GM21737 (cell line): ENCODE results near the gene DDX52.
A peak's percentile ranks its signal among the peaks of the same experiment; 100 is the strongest.
"Not testable (repeated sequence)": the region's sequence is repeated elsewhere in the genome, so short reads cannot be mapped to it uniquely, and the experiment has no call there.

Experiments
- ATAC-seq: cut with Tn5 transposase; IDR thresholded peaks from one replicate; pipeline ENCODE4 v1.9.1; 2021; ENCODE audit warnings: mild to moderate bottlenecking, moderate library complexity; ENCODE audit not compliant: unreplicated experiment

DDX52 gene

GRCh38 chr17:37643118-37643766 lies at the start of gene DDX52:
TSS of gene DDX52 (minus strand) at chr17:37643446. CDS start at chr17:37643420, 26 bp downstream.
- peak; percentile 81 for ATAC-seq

- ATAC-seq: no peak
Observed at GRCh38 chr17:37691807-37692206, 48.6 kb upstream of the DDX52 start.

GRCh38 chr17:37689317-37689716 lies 46.1 kb upstream of the DDX52 start:
- no peak for ATAC-seq

GRCh38 chr17:37683454-37683984 lies 40.3 kb upstream of the DDX52 start:
- ATAC-seq: no peak

- no peak for ATAC-seq
Observed at GRCh38 chr17:37682007-37682406, 38.8 kb upstream of the DDX52 start.

- ATAC-seq: not testable (repeated sequence)
Observed at GRCh38 chr17:37679995-37680394, 36.7 kb upstream of the DDX52 start.

- ATAC-seq: no peak
Observed at GRCh38 chr17:37678036-37678435, 34.8 kb upstream of the DDX52 start.

GRCh38 chr17:37677021-37677420 lies 33.8 kb upstream of the DDX52 start:
- no peak for ATAC-seq

GRCh38 chr17:37676115-37676925 lies 33.1 kb upstream of the DDX52 start:
- ATAC-seq: no peak

GRCh38 chr17:37674511-37674910 lies 31.3 kb upstream of the DDX52 start:
- no peak for ATAC-seq

GRCh38 chr17:37673386-37673785 lies 30.1 kb upstream of the DDX52 start:
- no peak for ATAC-seq

GRCh38 chr17:37672548-37673078 lies 29.4 kb upstream of the DDX52 start:
- ATAC-seq: no peak

- ATAC-seq: no peak
Observed at GRCh38 chr17:37671824-37672547, 28.7 kb upstream of the DDX52 start.

- no peak for ATAC-seq
Observed at GRCh38 chr17:37671028-37671823, 28.0 kb upstream of the DDX52 start.

- ATAC-seq: no peak
Observed at GRCh38 chr17:37667039-37667438, 23.8 kb upstream of the DDX52 start.

- no peak for ATAC-seq
Observed at GRCh38 chr17:37664214-37664613, 21.0 kb upstream of the DDX52 start.

GRCh38 chr17:37662353-37662752 lies 19.1 kb upstream of the DDX52 start:
- no peak for ATAC-seq

GRCh38 chr17:37661400-37662014 lies 18.3 kb upstream of the DDX52 start:
- ATAC-seq: no peak

GRCh38 chr17:37659925-37660324 lies 16.7 kb upstream of the DDX52 start:
- no peak for ATAC-seq

GRCh38 chr17:37657202-37657601 lies 14.0 kb upstream of the DDX52 start:
- ATAC-seq: no peak
